Fibroblast of pulmonary artery (primary cell): ENCODE measurements around the gene TMEM252.

Experiments used
- DNase-seq: peaks from one replicate; pipeline ENCODE4 v3.0.0-alpha.2; 2010; ENCODE audit warnings: low read depth
- H3K4me3 ChIP-seq: replicated peaks from 2 replicates; pipeline ENCODE4 v1.5.1; 2011; ENCODE audit warnings: low read depth, mild to moderate bottlenecking, control low read depth, low read length, moderate library complexity
- CTCF ChIP-seq: IDR thresholded peaks from 2 replicates; pipeline ENCODE4 v1.5.1; 2011; ENCODE audit warnings: mild to moderate bottlenecking, control low read depth, low read length, inconsistent platforms; ENCODE audit errors: missing control alignments

TMEM252 gene

GRCh38 chr9:68508547-68508946 is 32.1 kb downstream of the TMEM252 start:
- no peak for TF ChIP-seq CTCF
- no peak for DNase-seq

GRCh38 chr9:68507806-68508145 is 32.9 kb downstream of the TMEM252 start:
- no peak for DNase-seq
- no peak for TF ChIP-seq CTCF
- H3K4me3 ChIP-seq = no peak overlapping the region

More at GRCh38 chr9:68508547-68508946, 32.1 kb downstream of the TMEM252 start:
- H3K4me3 ChIP-seq = no peak overlapping the region

- DNase-seq = peak; percentile 44
Measured at GRCh38 chr9:68507130-68507805, 33.4 kb downstream of the TMEM252 start.

GRCh38 chr9:68506551-68506950 is 34.1 kb downstream of the TMEM252 start:
- DNase-seq = no peak
- H3K4me3 ChIP-seq = no peak overlapping the region
- TF ChIP-seq CTCF = no peak

More at GRCh38 chr9:68507130-68507805, 33.4 kb downstream of the TMEM252 start:
- peak; percentile 57 for TF ChIP-seq CTCF
- no peak overlapping the region for H3K4me3 ChIP-seq

- DNase-seq = peak; percentile 9
- TF ChIP-seq CTCF = no peak
- no peak overlapping the region for H3K4me3 ChIP-seq
Measured at GRCh38 chr9:68505681-68506409, 34.8 kb downstream of the TMEM252 start.

GRCh38 chr9:68502279-68502678 is 38.4 kb downstream of the TMEM252 start:
- no peak overlapping the region for H3K4me3 ChIP-seq
- no peak for TF ChIP-seq CTCF
- DNase-seq = no peak
